ENCODE measurements around the gene TUBB2B. TPM values are rescaled to one million over a fixed set of nuclear protein-coding genes. Genes with fewer than 3 reads are reported as not detected.

The TUBB2B gene
- polyA plus RNA-seq, 2 of the 4 experiments (the other 2 are of a cell fraction) = 10.8 to 18.0 TPM

DNA sequence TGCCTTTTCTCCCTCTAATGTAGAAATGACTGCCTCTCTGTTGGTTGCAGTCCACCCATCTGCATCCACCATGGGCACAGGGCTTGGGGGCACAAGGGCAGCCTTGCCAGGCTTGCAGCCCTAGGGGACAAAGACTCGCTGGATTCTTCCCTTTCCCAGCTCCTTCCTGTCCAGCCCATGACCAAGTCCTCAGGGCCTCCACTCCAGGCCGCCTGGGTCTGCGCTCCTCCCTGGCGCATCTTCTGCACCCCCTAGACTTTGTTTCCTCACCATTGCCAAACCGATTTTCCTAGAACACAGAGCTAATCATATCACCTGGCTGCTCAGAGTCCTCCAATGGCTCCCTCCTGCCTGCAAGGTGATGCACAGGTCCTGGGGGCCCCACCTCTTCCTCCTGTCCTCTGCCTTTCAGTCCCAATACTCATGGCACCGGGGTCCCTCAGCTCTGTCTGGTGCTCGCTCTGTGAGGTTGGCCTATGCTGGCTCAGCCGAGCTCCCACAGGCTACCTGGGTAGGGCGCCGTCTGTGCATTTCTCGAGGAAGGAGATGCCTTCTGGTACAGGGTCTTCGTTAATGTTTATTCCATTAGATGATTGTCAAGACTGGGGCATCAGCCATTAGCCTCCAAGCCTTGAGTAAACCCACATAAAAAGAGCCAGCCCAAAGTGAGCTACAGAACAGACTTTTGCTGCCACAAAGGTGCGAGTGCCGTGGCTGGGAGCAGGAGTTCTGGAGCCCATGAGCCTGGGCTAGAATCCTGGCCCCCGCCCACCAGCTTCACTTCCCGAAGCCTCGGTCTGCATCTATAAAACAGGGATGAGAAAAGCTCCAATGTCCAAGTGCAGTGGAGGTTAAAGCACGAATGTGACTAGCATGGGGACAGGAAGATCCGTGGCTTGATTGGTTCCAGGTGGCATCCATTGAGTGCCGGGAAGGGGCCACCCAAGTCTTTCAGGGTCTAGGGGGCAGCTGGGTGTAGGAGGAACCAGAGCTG is 49.0 kb upstream of the TUBB2B start (continued):
- TF ChIP-seq, protein P1, sequence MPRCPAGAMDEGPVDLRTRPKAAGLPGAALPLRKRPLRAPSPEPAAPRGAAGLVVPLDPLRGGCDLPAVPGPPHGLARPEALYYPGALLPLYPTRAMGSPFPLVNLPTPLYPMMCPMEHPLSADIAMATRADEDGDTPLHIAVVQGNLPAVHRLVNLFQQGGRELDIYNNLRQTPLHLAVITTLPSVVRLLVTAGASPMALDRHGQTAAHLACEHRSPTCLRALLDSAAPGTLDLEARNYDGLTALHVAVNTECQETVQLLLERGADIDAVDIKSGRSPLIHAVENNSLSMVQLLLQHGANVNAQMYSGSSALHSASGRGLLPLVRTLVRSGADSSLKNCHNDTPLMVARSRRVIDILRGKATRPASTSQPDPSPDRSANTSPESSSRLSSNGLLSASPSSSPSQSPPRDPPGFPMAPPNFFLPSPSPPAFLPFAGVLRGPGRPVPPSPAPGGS (IDR thresholded peaks at IDR 0.05) = no peak

GRCh38 chr6:3273707-3274521 is 46.5 kb upstream of the TUBB2B start:
- no peak overlapping the region for H3K4me2 ChIP-seq
- ChIA-PET CTCF (interaction anchor here (0.9 to 17.5 kb wide), 2 partner anchors 8 to 457 kb away, joined by 5 to 186 read pairs; no protein-coding TSS in a partner anchor), POLR2A (no interaction called here)
- no peak overlapping the region for H3K4me3 ChIP-seq
- no peak for DNase-seq (ENCODE audit: low read depth in 1 of 2, low spot score in 1 of 2)
- FAIRE-seq = no peak
- TF ChIP-seq CBX2 (IDR thresholded peaks at IDR 0.05; ENCODE audit: borderline replicate concordance, low read depth) = no peak
- TF ChIP-seq GATA3 (IDR thresholded peaks at IDR 0.05; ENCODE audit: borderline replicate concordance) = no peak
- no peak for TF ChIP-seq POLR2A (IDR thresholded peaks at IDR 0.05; ENCODE audit: low read length)
- no peak for TF ChIP-seq ZSCAN20 (CRISPR knock-in tag; IDR thresholded peaks at IDR 0.05)
- TF ChIP-seq PBX3 (IDR thresholded peaks at IDR 0.05) = no peak
- TF ChIP-seq CHD4 (IDR thresholded peaks at IDR 0.05; ENCODE audit: borderline replicate concordance) = no peak
- TF ChIP-seq POLR2AphosphoS2 (conservative IDR thresholded peaks at IDR 0.05; ENCODE audit: low read length) = no peak
- TF ChIP-seq HOXB13 (CRISPR knock-in tag; IDR thresholded peaks at IDR 0.05; ENCODE audit: low read depth) = no peak
- no peak for TF ChIP-seq ZFP36 (IDR thresholded peaks at IDR 0.05; ENCODE audit: borderline replicate concordance, partially characterized antibody)
- TF ChIP-seq RCOR1 (IDR thresholded peaks at IDR 0.05; ENCODE audit: low read depth, low read length) = no peak
- ATAC-seq = no peak
- H3K4me1 ChIP-seq = no peaks in the 10 kb centered on the region
- no peaks in the 10 kb centered on the region for H3K9me3 ChIP-seq
- H3K27ac ChIP-seq = no peak overlapping the region
- 83% methylated on average over 9 of the region's 9 CpGs for WGBS (ENCODE audit: missing lambda C conversion rate)

GRCh38 chr6:3272911-3273547 is 45.6 kb upstream of the TUBB2B start:
- CTCF ChIA-PET = interaction anchor here (17.5 kb wide), 1 partner anchor 458 kb away, joined by 186 read pairs; no protein-coding TSS in a partner anchor
- POLR2A ChIA-PET = interaction anchor here (1.8 kb wide), 1 partner anchor 14 kb away, joined by 10 read pairs; the partner anchor contains the start of gene PSMG4
- 96% methylated on average over 23 of the region's 32 CpGs for WGBS (ENCODE audit: missing lambda C conversion rate)

More at GRCh38 chr6:3272911-3273547, 45.6 kb upstream of the TUBB2B start:
- H3K4me2 ChIP-seq = no peak overlapping the region
- TF ChIP-seq, protein P2, sequence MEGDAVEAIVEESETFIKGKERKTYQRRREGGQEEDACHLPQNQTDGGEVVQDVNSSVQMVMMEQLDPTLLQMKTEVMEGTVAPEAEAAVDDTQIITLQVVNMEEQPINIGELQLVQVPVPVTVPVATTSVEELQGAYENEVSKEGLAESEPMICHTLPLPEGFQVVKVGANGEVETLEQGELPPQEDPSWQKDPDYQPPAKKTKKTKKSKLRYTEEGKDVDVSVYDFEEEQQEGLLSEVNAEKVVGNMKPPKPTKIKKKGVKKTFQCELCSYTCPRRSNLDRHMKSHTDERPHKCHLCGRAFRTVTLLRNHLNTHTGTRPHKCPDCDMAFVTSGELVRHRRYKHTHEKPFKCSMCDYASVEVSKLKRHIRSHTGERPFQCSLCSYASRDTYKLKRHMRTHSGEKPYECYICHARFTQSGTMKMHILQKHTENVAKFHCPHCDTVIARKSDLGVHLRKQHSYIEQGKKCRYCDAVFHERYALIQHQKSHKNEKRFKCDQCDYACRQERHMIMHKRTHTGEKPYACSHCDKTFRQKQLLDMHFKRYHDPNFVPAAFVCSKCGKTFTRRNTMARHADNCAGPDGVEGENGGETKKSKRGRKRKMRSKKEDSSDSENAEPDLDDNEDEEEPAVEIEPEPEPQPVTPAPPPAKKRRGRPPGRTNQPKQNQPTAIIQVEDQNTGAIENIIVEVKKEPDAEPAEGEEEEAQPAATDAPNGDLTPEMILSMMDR (IDR thresholded peaks at IDR 0.05) = no peak
- no peak for TF ChIP-seq ATOH8 (CRISPR knock-in tag; IDR thresholded peaks at IDR 0.05; ENCODE audit: low read depth)
- no peak for TF ChIP-seq ESRRA (IDR thresholded peaks at IDR 0.05; ENCODE audit: borderline replicate concordance, low read length)
- TF ChIP-seq CHD2 (IDR thresholded peaks at IDR 0.05; ENCODE audit: low read length, partially characterized antibody) = no peak
- TF ChIP-seq POLR2AphosphoS2 (conservative IDR thresholded peaks at IDR 0.05; ENCODE audit: low read length) = no peak
- ATAC-seq = no peak
- no peak for FAIRE-seq
- no peaks in the 10 kb centered on the region for H3K9me3 ChIP-seq
- no peak for DNase-seq (ENCODE audit: low read depth in 1 of 2, low spot score in 1 of 2)
- H3K27ac ChIP-seq = no peak overlapping the region
- H3K4me3 ChIP-seq = no peak overlapping the region
- H3K4me1 ChIP-seq = no peaks in the 10 kb centered on the region

Data from A549 (cell line).